HEK293 (cell line): ENCODE data around the gene APEX1.

Source experiments
- CTCF ChIA-PET: fragments of 350-600 bp; formaldehyde crosslinking; extraction: SDS; loops from one replicate; lab custom pipeline; 2021; ENCODE audit warnings: antibody characterized with exemption; lab: Yijun Ruan, JAX
- POLR2A ChIA-PET: fragments of 300-600 bp; formaldehyde crosslinking; extraction: SDS; loops from one replicate; lab custom pipeline; 2020; ENCODE audit warnings: antibody characterized with exemption, inconsistent platforms; lab: Yijun Ruan, JAX
- H3K27ac ChIP-seq: fragments of 200-500 bp; sonication (Bioruptor generic); 2 replicates; pipeline ENCODE4 v1.5.1; 2014; ENCODE audit warnings: low read depth, low read length, control low read depth, inconsistent platforms; ENCODE audit errors: extremely low read depth
- H3K36me3 ChIP-seq, 2 experiments: fragments of 200-500 bp in 1 of 2; sonication (Bioruptor generic) in 1 of 2; 1 replicate in 1 of 2; 2 replicates in 1 of 2; pipeline ENCODE4 v1.5.1; 2014 to 2017; ENCODE audit warnings: inconsistent platforms in 2 of 2, low read length in 2 of 2; ENCODE audit not compliant: control insufficient read depth in 2 of 2, insufficient read depth in 1 of 2
- H3K4me1 ChIP-seq: fragments of 200-500 bp; sonication (Bioruptor generic); 2 replicates; pipeline ENCODE4 v1.5.1; 2014; ENCODE audit warnings: mild to moderate bottlenecking, low read length, inconsistent platforms; ENCODE audit not compliant: control insufficient read depth, insufficient read depth
- H3K4me3 ChIP-seq: 2 replicates; pipeline ENCODE4 v1.5.1; 2011; ENCODE audit warnings: low read depth, mild to moderate bottlenecking, control low read depth, low read length, moderate library complexity
- H3K9me3 ChIP-seq: fragments of 200-500 bp; sonication (Bioruptor generic); 2 replicates; pipeline ENCODE4 v1.5.1; 2014; ENCODE audit warnings: low read depth, low read length, inconsistent platforms; ENCODE audit not compliant: control insufficient read depth, insufficient read depth
- BCL6B ChIP-seq: fragments of 450-650 bp; formaldehyde crosslinking; IDR thresholded peaks from 2 replicates; pipeline ENCODE4 v1.5.1; 2017; ENCODE audit warnings: missing biosample characterization, missing genetic modification characterization
- GLI4 ChIP-seq: fragments of 450-650 bp; formaldehyde crosslinking; IDR thresholded peaks from 2 replicates; pipeline ENCODE4 v1.5.1; 2016; ENCODE audit warnings: missing biosample characterization, missing genetic modification characterization
- GLIS1 ChIP-seq: fragments of 450-650 bp; formaldehyde crosslinking; IDR thresholded peaks from 2 replicates; pipeline ENCODE4 v1.5.1; 2016; ENCODE audit warnings: missing biosample characterization, missing genetic modification characterization
- KLF17 ChIP-seq: fragments of 450-650 bp; formaldehyde crosslinking; IDR thresholded peaks from 2 replicates; pipeline ENCODE4 v1.5.1; 2016; ENCODE audit warnings: missing biosample characterization, missing genetic modification characterization
- MEIS1 ChIP-seq: sonication (generic); formaldehyde crosslinking; IDR thresholded peaks from 2 replicates; pipeline ENCODE4 v1.8.1; 2022; ENCODE audit warnings: missing genetic modification reagents, mild to moderate bottlenecking, borderline replicate concordance
- OSR2 ChIP-seq: fragments of 450-650 bp; formaldehyde crosslinking; IDR thresholded peaks from 2 replicates; pipeline ENCODE4 v1.5.1; 2016; ENCODE audit warnings: missing biosample characterization, missing genetic modification characterization
- PRDM2 ChIP-seq: fragments of 450-650 bp; formaldehyde crosslinking; IDR thresholded peaks from 2 replicates; pipeline ENCODE4 v1.5.1; 2016; ENCODE audit warnings: missing biosample characterization, missing genetic modification characterization, borderline replicate concordance
- SCRT2 ChIP-seq: fragments of 450-650 bp; formaldehyde crosslinking; IDR thresholded peaks from 2 replicates; pipeline ENCODE4 v1.5.1; 2016; ENCODE audit warnings: missing biosample characterization, missing genetic modification characterization
- ZBTB11 ChIP-seq: fragments of 450-650 bp; formaldehyde crosslinking; conservative IDR thresholded peaks from 2 replicates; pipeline ENCODE4 v1.5.1; 2016; ENCODE audit warnings: low read depth, missing biosample characterization, missing genetic modification characterization
- ZBTB17 ChIP-seq: fragments of 450-650 bp; formaldehyde crosslinking; IDR thresholded peaks from 2 replicates; pipeline ENCODE4 v1.5.1; 2016; ENCODE audit warnings: missing biosample characterization, missing genetic modification characterization
- ZBTB21 ChIP-seq: fragments of 450-650 bp; formaldehyde crosslinking; IDR thresholded peaks from 2 replicates; pipeline ENCODE4 v1.5.1; 2017; ENCODE audit warnings: missing biosample characterization, missing genetic modification characterization
- ZBTB7A ChIP-seq: fragments of 450-650 bp; formaldehyde crosslinking; IDR thresholded peaks from 2 replicates; pipeline ENCODE4 v1.5.1; 2016; ENCODE audit warnings: low read depth, missing biosample characterization, missing genetic modification characterization
- ZEB2 ChIP-seq: fragments of 450-650 bp; formaldehyde crosslinking; IDR thresholded peaks from 2 replicates; pipeline ENCODE4 v1.5.1; 2016; ENCODE audit warnings: missing biosample characterization, missing genetic modification characterization
- ZFP37 ChIP-seq: fragments of 450-650 bp; formaldehyde crosslinking; IDR thresholded peaks from 2 replicates; pipeline ENCODE4 v1.5.1; 2016; ENCODE audit warnings: missing biosample characterization, missing genetic modification characterization
- ZNF133 ChIP-seq: fragments of 450-650 bp; formaldehyde crosslinking; IDR thresholded peaks from 2 replicates; pipeline ENCODE4 v1.5.1; 2016; ENCODE audit warnings: missing biosample characterization, missing genetic modification characterization
- ZNF155 ChIP-seq: fragments of 450-650 bp; formaldehyde crosslinking; IDR thresholded peaks from 2 replicates; pipeline ENCODE4 v1.5.1; 2016; ENCODE audit warnings: missing biosample characterization, missing genetic modification characterization
- ZNF221 ChIP-seq: fragments of 450-650 bp; formaldehyde crosslinking; IDR thresholded peaks from 2 replicates; pipeline ENCODE4 v1.5.1; 2017; ENCODE audit warnings: missing biosample characterization, missing genetic modification characterization, borderline replicate concordance
- ZNF335 ChIP-seq: fragments of 450-650 bp; formaldehyde crosslinking; conservative IDR thresholded peaks from 2 replicates; pipeline ENCODE4 v1.5.1; 2016; ENCODE audit warnings: missing biosample characterization, missing genetic modification characterization
- ZNF362 ChIP-seq: fragments of 450-650 bp; formaldehyde crosslinking; IDR thresholded peaks from 2 replicates; pipeline ENCODE4 v1.5.1; 2016; ENCODE audit warnings: missing biosample characterization, missing genetic modification characterization
- ZNF449 ChIP-seq: fragments of 450-650 bp; formaldehyde crosslinking; IDR thresholded peaks from 2 replicates; pipeline ENCODE4 v1.5.1; 2017; ENCODE audit warnings: missing biosample characterization, mild to moderate bottlenecking, missing genetic modification characterization, moderate library complexity
- ZNF792 ChIP-seq: fragments of 450-650 bp; formaldehyde crosslinking; IDR thresholded peaks from 2 replicates; pipeline ENCODE4 v1.5.1; 2016; ENCODE audit warnings: missing biosample characterization, missing genetic modification characterization

APEX1 gene

GRCh38 chr14:20413744-20414082 is 41.3 kb upstream of the APEX1 start:
- H3K27ac ChIP-seq, result peak overlapping the region; percentile 79
- CTCF ChIA-PET, result interaction anchor here (0.5 to 2.8 kb wide), 9 partner anchors 9 to 743 kb away, joined by 3 to 21 read pairs (median 4); partner anchors contain the start of gene PIP4P1
- POLR2A ChIA-PET, result interaction anchor here (0.7 to 3.1 kb wide), 11 partner anchors 9 to 196 kb away, joined by 3 to 32 read pairs (median 5); partner anchors contain the start of genes APEX1, OSGEP, PARP2 and PIP4P1
- H3K9me3 ChIP-seq, result no peaks in the 10 kb centered on the region
- H3K4me1 ChIP-seq, result peaks cover 16% of the 10 kb centered on the region
- H3K36me3 ChIP-seq, result no peaks in the 10 kb centered on the region
- TF ChIP-seq ZBTB21, result no peak
- no peak for TF ChIP-seq ZFP37 (tag by site-specific recombination)
- no peak for TF ChIP-seq ZNF133 (tag by site-specific recombination)
- TF ChIP-seq BCL6B (tag by site-specific recombination), result no peak
- no peak for TF ChIP-seq OSR2 (tag by site-specific recombination)
- peak; percentile 91 for TF ChIP-seq ZNF335 (tag by site-specific recombination)
- TF ChIP-seq ZEB2 (tag by site-specific recombination), result no peak
- TF ChIP-seq ZBTB17, result peak; percentile 22
- TF ChIP-seq ZNF362 (tag by site-specific recombination), result no peak
- TF ChIP-seq ZNF449 (tag by site-specific recombination), result no peak
- TF ChIP-seq ZNF155 (tag by site-specific recombination), result no peak
- TF ChIP-seq SCRT2 (tag by site-specific recombination), result peak; percentile 90
- TF ChIP-seq ZBTB11 (tag by site-specific recombination), result no peak
- no peak for TF ChIP-seq MEIS1 (CRISPR knock-in tag)
- TF ChIP-seq GLIS1 (tag by site-specific recombination), result no peak
- TF ChIP-seq ZBTB7A (tag by site-specific recombination), result no peak
- no peak for TF ChIP-seq ZNF221 (tag by site-specific recombination)
- TF ChIP-seq KLF17 (tag by site-specific recombination), result no peak
- no peak for TF ChIP-seq PRDM2 (tag by site-specific recombination)
- TF ChIP-seq GLI4 (tag by site-specific recombination), result no peak
- no peak for TF ChIP-seq ZNF792 (tag by site-specific recombination)
- TF ChIP-seq, all 188 proteins: peak for 3
- H3K4me3 ChIP-seq, result peak overlapping the region; percentile 85
